Endothelial cell of umbilical vein (primary cell): Measurements from ENCODE around the gene CKAP2. TPM values are rescaled to one million over a fixed set of nuclear protein-coding genes. Genes with fewer than 3 reads are reported as not detected.

Experiments used
- BruUV-seq: library from RNA; stranded (reverse); fragments of 400-500 nt; replicated peaks from 2 replicates; lab custom pipeline; 2021; lab: Mats Ljungman, UMichigan
- CTCF ChIA-PET: fragments of 300-600, 350-600 bp; sonication (Branson Sonifier 250); formaldehyde crosslinking; loops from one replicate; lab custom pipeline; 2021; ENCODE audit warnings: antibody characterized with exemption, inconsistent platforms; lab: Charles Lee
- POLR2A ChIA-PET: fragments of 300-600, 350-600 bp; sonication (Branson Sonifier 250); formaldehyde crosslinking; loops from one replicate; lab custom pipeline; 2021; ENCODE audit warnings: antibody characterized with exemption, inconsistent platforms; lab: Charles Lee
- DNase-seq: peaks from one replicate; pipeline ENCODE4 v3.0.0-alpha.2; 2011; ENCODE audit warnings: low read depth, low spot score
- FAIRE-seq: peaks from 2 replicates; lab custom pipeline; 2011; peaks lifted over from hg19 to GRCh38; lab: Jason Lieb, UNC
- H2AFZ ChIP-seq: 2 replicates; pipeline ENCODE4 v1.6.0; 2012; ENCODE audit warnings: low read depth, low read length, control low read depth, inconsistent platforms
- H3K27ac ChIP-seq: 2 replicates; pipeline ENCODE4 v1.5.1; 2011; ENCODE audit warnings: low read depth, mild to moderate bottlenecking, control low read depth, low read length, moderate library complexity; ENCODE audit not compliant: insufficient read depth
- H3K27me3 ChIP-seq, 2 experiments: 2 replicates each; pipeline versions ENCODE4 v1.6.0 to v1.6.1; 2011; ENCODE audit warnings: low read length in 2 of 2, mixed read lengths in 1 of 2; ENCODE audit not compliant: control insufficient read depth in 2 of 2, insufficient read depth in 2 of 2
- H3K36me3 ChIP-seq, 2 experiments: 2 replicates in 1 of 2; 3 replicates in 1 of 2; pipeline ENCODE4 v1.5.1; 2011; ENCODE audit warnings: low read length in 2 of 2, mild to moderate bottlenecking in 1 of 2, moderate library complexity in 1 of 2; ENCODE audit not compliant: control insufficient read depth in 2 of 2, insufficient read depth in 2 of 2; ENCODE audit errors: extremely low read depth in 1 of 2
- H3K4me1 ChIP-seq: 3 replicates; pipeline ENCODE4 v1.5.1; 2011; ENCODE audit warnings: mild to moderate bottlenecking, low read length; ENCODE audit not compliant: control insufficient read depth, insufficient read depth; ENCODE audit errors: extremely low read depth
- H3K4me2 ChIP-seq: 2 replicates; pipeline ENCODE4 v1.6.1; 2011; ENCODE audit warnings: low read length, control low read depth, mixed read lengths; ENCODE audit not compliant: insufficient read depth
- H3K4me3 ChIP-seq, 3 experiments: fragments of 200-600 bp in 1 of 3; sonication (generic), shearing (Covaris generic) in 1 of 3; replicated peaks in 1 of 3; 2 replicates each; pipeline ENCODE4 v1.5.1; 2011 to 2016; ENCODE audit warnings: control low read depth in 3 of 3, low read length in 3 of 3, mild to moderate bottlenecking in 2 of 3, inconsistent platforms in 1 of 3, low read depth in 1 of 3, moderate library complexity in 1 of 3; ENCODE audit not compliant: insufficient read depth in 1 of 3
- H3K79me2 ChIP-seq: 2 replicates; pipeline ENCODE4 v1.6.0; 2012; ENCODE audit warnings: low read length, inconsistent platforms; ENCODE audit not compliant: control insufficient read depth, insufficient read depth
- H3K9ac ChIP-seq: replicated peaks from 2 replicates; pipeline ENCODE3; 2011; ENCODE audit warnings: low read length, control low read depth; ENCODE audit not compliant: insufficient read depth; ENCODE audit errors: extremely low read depth
- H3K9me1 ChIP-seq: replicated peaks from 3 replicates; pipeline ENCODE4 v1.6.0; 2011; ENCODE audit warnings: mild to moderate bottlenecking, low read length; ENCODE audit not compliant: control insufficient read depth, insufficient read depth; ENCODE audit errors: extremely low read depth
- H3K9me3 ChIP-seq: replicated peaks from 2 replicates; pipeline ENCODE4 v1.5.1; 2012; ENCODE audit warnings: low read length, inconsistent platforms; ENCODE audit not compliant: control insufficient read depth, insufficient read depth
- H4K20me1 ChIP-seq: replicated peaks from 2 replicates; pipeline ENCODE3; 2011; ENCODE audit warnings: mild to moderate bottlenecking, low read length; ENCODE audit not compliant: control insufficient read depth, insufficient read depth; ENCODE audit errors: extremely low read depth
- CTCF ChIP-seq, 2 donors: IDR thresholded peaks; 1 replicate in 1 of 2; 2 replicates in 1 of 2; pipeline ENCODE4 v1.5.1; 2011; ENCODE audit warnings: low read length in 2 of 2, mild to moderate bottlenecking in 2 of 2, moderate library complexity in 2 of 2, control low read depth in 1 of 2, inconsistent platforms in 1 of 2, low read depth in 1 of 2; ENCODE audit not compliant: insufficient read depth in 1 of 2; ENCODE audit errors: extremely low read depth in 1 of 2
- EZH2 ChIP-seq: IDR thresholded peaks from 2 replicates; pipeline ENCODE4 v1.6.1; 2012; ENCODE audit warnings: borderline replicate concordance, low read depth, mild to moderate bottlenecking, moderate library complexity, low read length, inconsistent platforms; ENCODE audit not compliant: severe bottlenecking
- FOS ChIP-seq: IDR thresholded peaks from 2 replicates; pipeline ENCODE4 v1.6.1; 2011; ENCODE audit warnings: mild to moderate bottlenecking, low read length, moderate library complexity, borderline replicate concordance; ENCODE audit not compliant: insufficient read depth
- JUN ChIP-seq: IDR thresholded peaks from 2 replicates; pipeline ENCODE4 v1.6.1; 2011; ENCODE audit warnings: borderline replicate concordance, low read depth; ENCODE audit not compliant: insufficient read length, insufficient read depth
- MAX ChIP-seq: IDR thresholded peaks from 2 replicates; pipeline ENCODE4 v1.6.1; 2011; ENCODE audit not compliant: insufficient read depth, insufficient read length
- MYC ChIP-seq: IDR thresholded peaks from one replicate; pipeline ENCODE4 v1.6.1; 2011; ENCODE audit warnings: mild to moderate bottlenecking, low read depth, low read length
- POLR2A ChIP-seq: IDR thresholded peaks from 2 replicates; pipeline ENCODE4 v1.6.1; 2012; ENCODE audit warnings: low read depth, mild to moderate bottlenecking, control low read depth, low read length
- dilution Hi-C: fragments of 300-500 bp; cut with MboI; formaldehyde crosslinking; loops from one replicate; pipeline ENCODE4 v1.15.0; 2019; ENCODE audit warnings: low sequenced_read_pairs; ENCODE audit not compliant: extremely low pct_ligation_motif_present
- intact Hi-C: fragments of 100-400 bp; cut with micrococcal nuclease; formaldehyde crosslinking; loops from one replicate; pipeline ENCODE4 v1.10.0; 2022
- polyA plus RNA-seq, 4 experiments: library from polyadenylated mRNA; depleted of rRNA in 3 of 4; stranded (reverse) in 3 of 4; unstranded in 1 of 4; fragments of >200 nt; gene quantifications; 2 replicates each; pipeline versions ENCODE4 v1.2.1 to v1.2.3, GENCODE V29; 2011 to 2012; ENCODE audit warnings: missing spikeins in 1 of 4
- total RNA-seq: library from RNA; stranded (reverse); gene quantifications from 2 replicates; pipeline ENCODE4 v1.2.3, GENCODE V29; 2021

Gene CKAP2
- total and polyA plus RNA-seq, 2 donors (not counting 3 experiments of a cell fraction or from before 2014, with no cell fraction given): 9.2 to 72.1 TPM

GRCh38 chr13:52450793-52451116, 4.5 kb upstream of the CKAP2 start:
- H3K36me3 ChIP-seq: peaks cover 0 to 5% of the 10 kb centered on the region in 2 experiments
- no peak for FAIRE-seq
- no peak overlapping the region for H2AFZ ChIP-seq
- H3K9ac ChIP-seq: no peak overlapping the region
- peaks cover 27% of the 10 kb centered on the region for H3K4me1 ChIP-seq
- H3K27me3 ChIP-seq: no peaks in the 10 kb centered on the region
- TSS peak; percentile 33 for BruUV-seq
- H3K27ac ChIP-seq: no peak overlapping the region
- intact Hi-C loops: loop anchor here (1.0 to 10.0 kb wide), 9 partner anchors 22 to 646 kb away; partner anchors contain the start of genes DHRS12 and NEK3
- no peaks in the 10 kb centered on the region for H4K20me1 ChIP-seq
- ChIA-PET POLR2A (interaction anchor here (0.5 to 4.0 kb wide), 3 partner anchors 46 to 254 kb away, joined by 4 to 16 read pairs (median 4); partner anchors contain the start of gene THSD1), CTCF (interaction anchor here (0.6 to 5.4 kb wide), 57 partner anchors 8 to 702 kb away, joined by 3 to 210 read pairs (median 6); partner anchors contain the start of genes ALG11, SUGT1 and THSD1)
- peaks cover 37% of the 10 kb centered on the region for H3K79me2 ChIP-seq
- no peak for DNase-seq
- H3K9me1 ChIP-seq: no peaks in the 10 kb centered on the region
- peak overlapping the region; percentile 32 for H3K4me2 ChIP-seq
- no peaks in the 10 kb centered on the region for H3K9me3 ChIP-seq
- no peak overlapping the region for H3K4me3 ChIP-seq
- TF ChIP-seq FOS (no peak), EZH2 (no peak), MYC (no peak), POLR2A (no peak), MAX (no peak), JUN (no peak), CTCF (IDR thresholded peaks at IDR 0.05; ENCODE audit: extremely low read depth in 1 of 2, insufficient read depth in 1 of 2, low read depth in 1 of 2, low read length in 2 of 2) (no peak)
- dilution Hi-C loops: no loop called here
